ENCODE measurements around the gene ZNHIT6.
"Not testable (repeated sequence)": the region's sequence is repeated elsewhere in the genome, so short reads cannot be mapped to it uniquely, and the experiment has no call there.

The ZNHIT6 gene

DNA sequence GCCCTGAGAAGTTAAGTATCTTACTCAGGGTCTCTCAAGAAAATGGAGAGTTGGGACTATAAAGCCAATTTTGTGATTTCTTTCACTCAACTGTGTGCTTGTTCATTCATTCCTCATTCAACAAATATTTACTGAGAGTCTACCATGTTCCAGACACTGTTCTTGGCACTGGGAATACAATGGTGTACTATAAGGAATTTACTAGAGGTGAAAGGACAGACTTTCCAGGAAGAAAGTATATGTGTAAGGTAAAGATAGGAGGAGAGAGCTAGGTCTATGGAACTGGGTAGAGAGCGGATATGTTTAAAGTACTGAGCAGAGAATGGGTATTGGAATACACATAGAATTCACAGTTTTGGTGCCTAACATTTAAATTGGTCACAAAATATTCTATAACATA lies 42.3 kb downstream of the ZNHIT6 start:
- DNase-seq = no peak

GRCh38 chr1:85663382-85663781 lies 44.9 kb downstream of the ZNHIT6 start:
- no peak for DNase-seq

DNA sequence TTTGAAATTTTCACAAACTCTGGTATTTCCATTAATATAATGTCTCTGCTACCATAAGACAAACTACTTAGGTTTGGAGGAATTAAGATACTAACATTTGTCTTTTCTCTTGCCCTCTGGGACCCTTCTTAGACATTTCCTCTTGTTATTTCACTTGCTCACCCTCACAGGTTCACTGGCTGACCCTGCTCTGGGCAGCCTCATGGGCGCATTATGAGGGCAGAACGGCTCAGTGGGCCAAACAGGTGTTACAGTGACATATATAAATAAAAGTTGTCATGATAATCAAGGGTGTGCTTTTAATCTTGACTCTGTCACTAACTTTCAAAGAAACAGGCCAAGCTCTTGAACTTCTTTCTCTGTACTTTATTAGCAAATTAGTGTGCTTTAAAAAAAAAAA lies 46.5 kb downstream of the ZNHIT6 start:
- DNase-seq = no peak

- DNase-seq = no peak
Observed at GRCh38 chr1:85660541-85660940, 47.7 kb downstream of the ZNHIT6 start.

DNA sequence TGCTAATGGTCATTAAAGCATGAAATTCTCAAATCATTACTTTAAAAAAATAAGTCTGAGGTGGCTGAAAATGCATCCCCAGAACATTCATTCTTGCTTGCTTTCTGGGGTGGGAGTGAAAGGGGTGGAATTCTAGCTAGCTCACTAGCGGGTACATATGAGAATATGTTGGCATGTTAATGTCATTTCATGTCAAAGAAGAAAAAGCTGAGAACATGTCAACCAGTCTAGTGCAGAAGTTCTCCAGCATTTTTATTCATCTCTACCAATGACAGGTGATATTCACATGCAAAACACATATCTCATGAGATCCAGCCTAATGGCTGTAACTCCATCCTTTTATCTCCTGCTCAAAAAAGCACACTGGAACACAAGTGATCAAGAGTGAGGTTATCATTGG lies 49.1 kb downstream of the ZNHIT6 start:
- no peak for DNase-seq

DNA sequence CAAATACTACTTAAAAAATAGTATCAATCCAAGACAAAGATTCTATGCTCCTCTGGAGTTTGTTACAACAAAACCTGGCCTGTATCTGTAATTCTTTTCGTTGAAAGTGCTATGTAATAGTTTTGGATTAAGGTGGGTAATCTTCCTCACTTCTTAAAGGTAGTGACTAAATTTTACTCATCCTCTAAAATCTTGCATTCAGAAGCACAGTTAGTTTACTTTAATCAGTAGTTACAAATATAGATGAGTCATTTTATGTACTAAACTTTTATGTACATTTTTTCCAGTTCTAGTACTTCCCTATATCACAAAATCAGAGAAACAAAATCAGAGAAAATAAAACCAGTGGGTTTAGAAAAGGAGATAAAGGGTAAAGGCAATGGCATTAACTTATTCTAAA lies 51.3 kb downstream of the ZNHIT6 start:
- DNase-seq = no peak

- no peak for DNase-seq
Observed at GRCh38 chr1:85656256-85656655, 52.0 kb downstream of the ZNHIT6 start.

DNA sequence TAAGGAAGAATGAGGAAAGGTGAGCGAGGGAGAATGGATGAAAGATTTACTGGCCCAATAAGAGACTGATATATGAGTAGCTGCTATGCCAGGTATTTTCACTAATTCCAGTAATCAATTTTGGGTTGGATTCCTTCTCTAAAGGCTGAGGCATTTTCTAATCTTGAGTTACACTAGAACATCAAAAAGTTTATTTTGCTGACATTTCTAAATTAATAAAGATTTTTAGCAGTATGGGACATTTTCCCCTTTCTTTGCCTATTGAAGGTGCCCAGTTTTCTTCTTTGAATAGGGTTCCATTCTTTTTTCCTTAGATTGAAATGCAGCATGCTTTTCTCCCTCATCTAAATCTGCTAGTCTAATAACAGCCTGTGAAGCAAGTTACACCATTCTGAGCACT lies 52.9 kb downstream of the ZNHIT6 start:
- DNase-seq = no peak

DNA sequence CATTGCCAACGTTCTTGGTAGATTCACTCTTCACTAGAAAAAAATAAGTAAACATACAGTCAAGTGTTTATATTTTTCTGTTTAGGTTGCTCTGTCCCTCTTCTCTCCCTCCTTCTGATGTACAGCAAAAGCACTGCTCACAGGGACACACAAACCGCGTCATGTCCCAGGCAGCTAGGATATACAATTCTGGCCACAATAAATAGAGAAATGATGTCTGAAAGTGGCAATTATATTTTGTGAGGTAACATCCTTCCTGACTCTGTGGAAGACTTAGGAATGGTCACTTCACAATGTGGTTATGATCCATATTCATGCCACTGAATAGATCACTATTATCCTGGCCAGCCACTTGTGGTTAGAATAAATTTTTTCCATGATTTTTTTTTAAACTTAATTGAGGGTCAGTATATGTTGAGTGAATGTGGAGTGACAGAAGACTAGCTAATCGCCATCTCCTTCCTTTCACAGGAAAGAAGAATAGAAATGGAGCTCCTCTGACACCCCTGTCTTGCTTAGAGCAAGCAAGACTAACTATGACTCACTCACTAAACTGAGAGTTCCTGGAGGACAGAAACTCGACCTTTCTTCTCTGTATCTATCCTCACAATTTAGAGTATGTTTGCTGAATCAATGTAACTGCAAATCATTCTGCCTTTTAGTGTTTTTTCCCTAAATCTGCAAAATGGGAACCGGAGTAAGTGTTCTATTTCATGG lies 54.0 kb downstream of the ZNHIT6 start:
- no peak for DNase-seq

DNA sequence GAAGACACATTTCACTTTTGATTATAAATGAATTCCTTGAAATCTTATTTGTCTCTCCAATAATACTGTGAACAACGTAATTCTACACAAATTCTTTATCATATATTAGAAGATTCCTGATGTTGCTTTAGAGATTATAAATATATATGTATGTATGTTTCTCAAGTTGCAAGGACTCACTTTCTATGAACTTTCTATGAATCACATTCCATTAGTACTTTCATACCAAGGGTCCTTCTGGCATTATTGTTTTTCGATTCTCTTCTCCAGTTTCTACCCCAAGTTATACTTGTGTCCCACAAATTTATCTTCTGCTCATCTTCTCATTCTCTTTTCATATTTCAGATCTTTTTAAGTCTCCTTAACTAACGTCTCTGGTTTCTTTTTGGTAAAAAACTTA lies 55.9 kb downstream of the ZNHIT6 start:
- no peak for DNase-seq

DNA sequence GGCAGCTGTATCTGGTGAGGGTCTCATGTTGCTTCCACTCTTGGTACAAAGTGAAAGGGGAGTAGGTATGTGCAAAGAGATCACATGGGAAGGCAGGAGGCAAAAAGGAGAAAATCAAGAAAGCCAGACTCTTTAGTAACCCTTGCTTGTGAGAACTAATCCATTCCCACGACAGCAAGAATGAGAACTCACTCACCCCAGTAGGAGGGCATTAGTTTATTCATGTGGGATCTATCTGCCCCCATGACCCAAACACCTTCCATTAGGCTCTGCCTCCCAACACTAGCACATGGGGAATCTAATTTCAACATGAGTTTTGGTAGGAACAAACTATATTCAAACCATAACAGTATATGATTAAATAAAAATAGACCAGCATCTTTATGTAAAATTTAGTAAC lies 57.6 kb downstream of the ZNHIT6 start:
- no peak for DNase-seq

DNA sequence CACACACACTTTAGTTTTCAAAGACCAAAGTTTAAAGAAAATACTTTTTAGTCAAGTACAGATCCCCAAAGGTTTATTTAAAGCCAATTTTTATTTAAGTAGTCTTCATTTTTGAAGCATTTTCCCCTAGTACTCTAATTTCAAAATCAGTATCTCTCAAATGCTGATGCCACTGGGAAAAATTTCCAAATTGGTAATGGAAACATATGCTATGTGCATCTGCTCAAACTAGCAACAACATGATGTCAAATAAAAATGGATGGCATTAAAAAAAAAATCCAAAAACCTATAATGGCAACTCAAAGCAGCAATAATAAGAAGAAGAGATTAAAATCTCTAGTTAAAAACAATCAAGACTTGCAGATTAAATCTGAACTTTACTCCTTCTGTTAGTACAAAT lies 58.6 kb downstream of the ZNHIT6 start:
- DNase-seq = no peak

DNA sequence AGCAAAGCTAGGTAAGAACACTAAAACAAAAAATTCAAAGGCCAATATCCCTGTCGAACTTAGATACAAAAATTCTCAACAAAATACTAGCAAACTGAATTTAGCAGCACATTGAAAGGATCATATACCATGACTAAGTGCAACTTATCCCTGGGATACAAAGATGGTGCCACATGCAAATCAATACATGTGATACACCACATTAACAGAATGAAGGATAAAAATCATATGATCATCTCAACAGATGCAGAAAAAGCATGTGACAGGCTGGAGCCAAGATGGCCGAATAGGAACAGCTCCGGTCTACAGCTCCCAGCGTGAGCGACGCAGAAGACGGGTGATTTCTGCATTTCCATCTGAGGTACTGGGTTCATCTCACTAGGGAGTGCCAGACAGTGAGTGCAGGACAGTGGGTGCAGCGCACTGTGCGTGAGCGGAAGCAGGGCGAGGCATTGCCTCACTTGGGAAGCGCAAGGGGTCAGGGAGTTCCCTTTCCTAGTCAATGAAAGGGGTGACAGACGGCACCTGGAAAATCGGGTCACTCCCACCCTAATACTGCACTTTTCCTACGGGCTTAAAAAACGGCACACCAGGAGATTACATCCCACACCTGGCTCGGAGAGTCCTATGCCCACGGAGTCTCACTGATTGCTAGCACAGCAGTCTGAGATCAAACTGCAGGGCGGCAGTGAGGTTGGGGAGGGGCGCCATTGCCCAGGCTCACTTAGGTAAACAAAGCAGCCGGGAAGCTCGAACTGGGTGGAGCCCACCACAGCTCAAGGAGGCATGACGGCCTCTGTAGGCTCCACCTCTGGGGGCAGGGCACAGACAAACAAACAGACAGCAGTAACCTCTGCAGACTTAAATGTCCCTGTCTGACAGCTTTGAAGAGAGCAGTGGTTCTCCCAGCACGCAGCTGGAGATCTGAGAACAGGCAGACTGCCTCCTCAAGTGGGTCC lies 66.4 kb downstream of the ZNHIT6 start:
- DNase-seq = not testable (repeated sequence)

GRCh38 chr1:85639920-85640319 lies 68.3 kb downstream of the ZNHIT6 start:
- DNase-seq = not testable (repeated sequence)

GRCh38 chr1:85638412-85638811 lies 69.8 kb downstream of the ZNHIT6 start:
- no peak for DNase-seq

GRCh38 chr1:85630493-85630892 lies 77.7 kb downstream of the ZNHIT6 start:
- DNase-seq = no peak

- DNase-seq = no peak
Observed at GRCh38 chr1:85629532-85629920, 78.7 kb downstream of the ZNHIT6 start.

DNA sequence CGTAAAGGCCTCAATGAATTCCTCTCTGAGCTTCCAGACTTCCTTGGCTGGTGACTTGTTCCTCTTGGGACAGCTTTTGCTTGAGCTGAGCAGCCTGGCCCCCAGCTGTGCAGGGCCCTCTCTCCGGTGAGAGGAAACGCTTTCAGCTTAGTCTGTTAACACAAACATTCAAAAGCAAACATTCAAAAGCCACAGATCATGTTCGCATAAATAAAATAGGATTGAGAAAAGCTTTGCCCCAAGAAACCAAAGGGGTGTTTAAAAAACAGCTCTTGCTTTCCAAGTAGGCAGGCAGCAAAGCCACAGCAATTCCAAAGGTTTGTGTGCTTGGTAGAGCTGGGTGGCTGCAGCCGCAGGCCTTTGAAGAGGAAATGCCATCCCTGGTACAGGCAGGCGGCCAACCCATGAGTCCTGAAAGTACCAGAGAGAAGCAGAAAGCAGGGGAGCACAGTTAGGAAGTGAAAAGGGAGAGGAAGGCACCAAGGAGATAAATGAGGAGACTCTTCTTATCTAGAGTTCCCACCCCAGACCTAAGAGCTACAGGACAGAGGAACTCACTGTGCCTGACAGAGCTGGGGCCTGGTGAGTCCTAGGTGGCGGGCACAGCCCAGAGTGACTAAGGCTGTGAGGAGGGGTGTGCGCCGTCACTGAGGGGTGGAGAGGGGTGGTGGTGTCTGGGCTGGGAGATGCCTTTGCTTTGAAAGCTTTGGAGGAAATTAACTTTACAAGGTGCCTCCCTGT lies 79.3 kb downstream of the ZNHIT6 start:
- DNase-seq = no peak

- DNase-seq = no peak
Observed at GRCh38 chr1:85626818-85627217, 81.4 kb downstream of the ZNHIT6 start.

DNA sequence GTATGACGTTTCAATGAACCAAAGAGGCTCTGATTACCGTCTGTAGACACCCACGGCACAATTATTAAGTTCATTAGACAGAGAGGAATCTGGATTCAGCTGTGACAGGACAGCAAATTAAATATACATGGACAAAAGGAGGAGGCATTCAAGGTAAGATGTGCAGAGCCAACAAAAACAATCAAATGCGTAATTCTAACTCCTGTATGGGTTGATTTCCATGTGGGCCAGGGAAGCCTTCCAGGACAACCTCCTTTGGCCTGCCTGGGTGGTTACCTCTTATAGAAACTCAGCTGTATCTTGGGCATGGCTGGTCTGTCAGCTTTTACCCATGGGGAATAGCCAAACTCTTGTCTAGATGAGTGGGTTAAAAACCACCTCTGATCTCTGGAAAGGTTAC lies 83.9 kb downstream of the ZNHIT6 start:
- no peak for DNase-seq

GRCh38 chr1:85623061-85623471 lies 85.2 kb downstream of the ZNHIT6 start:
- DNase-seq = no peak

GRCh38 chr1:85621430-85621829 lies 86.8 kb downstream of the ZNHIT6 start:
- no peak for DNase-seq

- DNase-seq = no peak
Observed at GRCh38 chr1:85617633-85618100, 90.6 kb downstream of the ZNHIT6 start.

Measured in NCI-H1694 (cell line).